ENCODE data around the gene MEFV. TPM values are rescaled to one million over a fixed set of nuclear protein-coding genes. Genes with fewer than 3 reads are reported as not detected.
A peak's percentile ranks its signal among the peaks of the same experiment; 100 is the strongest.

Gene MEFV
- total and polyA plus RNA-seq, 2 of the 13 experiments (the other 11 are each of a cell fraction or from before 2014, with no cell fraction given), result 0.22 TPM; not detected in 1

DNA sequence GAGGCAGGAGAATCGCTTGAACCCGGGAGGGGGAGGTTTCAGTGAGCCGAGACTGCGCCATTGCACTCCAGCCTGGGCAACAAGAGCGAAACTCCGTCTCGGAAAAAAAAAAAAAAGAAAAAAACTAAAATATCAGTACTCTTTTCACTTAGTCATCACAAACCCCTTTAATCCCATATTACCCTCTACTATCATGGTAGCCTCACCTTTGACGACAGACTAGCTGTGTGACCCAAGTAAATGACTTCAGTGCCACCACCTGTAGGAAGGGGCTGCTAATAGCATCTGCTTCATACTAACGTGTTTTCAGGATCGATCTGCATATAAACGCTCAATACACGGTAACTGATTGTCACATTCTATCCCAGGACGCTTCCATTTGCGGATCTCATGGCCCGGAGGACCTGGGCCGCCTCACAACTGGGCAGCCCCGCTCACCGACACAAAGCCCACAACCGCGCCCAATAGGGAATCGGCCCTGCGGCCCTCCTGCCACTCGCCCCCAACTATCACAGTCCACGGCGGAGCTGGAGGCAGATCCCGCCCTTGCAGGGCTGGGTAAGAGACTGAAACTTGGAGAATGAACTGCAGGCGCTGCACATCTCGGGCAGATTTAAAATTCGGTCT, 25.8 kb upstream of the MEFV start (continued):
- TF ChIP-seq ZNF646 (CRISPR knock-in tag; IDR thresholded peaks at IDR 0.05), result no peak
- TF ChIP-seq RARA (CRISPR knock-in tag; IDR thresholded peaks at IDR 0.05), result no peak
- TF ChIP-seq, protein P1, sequence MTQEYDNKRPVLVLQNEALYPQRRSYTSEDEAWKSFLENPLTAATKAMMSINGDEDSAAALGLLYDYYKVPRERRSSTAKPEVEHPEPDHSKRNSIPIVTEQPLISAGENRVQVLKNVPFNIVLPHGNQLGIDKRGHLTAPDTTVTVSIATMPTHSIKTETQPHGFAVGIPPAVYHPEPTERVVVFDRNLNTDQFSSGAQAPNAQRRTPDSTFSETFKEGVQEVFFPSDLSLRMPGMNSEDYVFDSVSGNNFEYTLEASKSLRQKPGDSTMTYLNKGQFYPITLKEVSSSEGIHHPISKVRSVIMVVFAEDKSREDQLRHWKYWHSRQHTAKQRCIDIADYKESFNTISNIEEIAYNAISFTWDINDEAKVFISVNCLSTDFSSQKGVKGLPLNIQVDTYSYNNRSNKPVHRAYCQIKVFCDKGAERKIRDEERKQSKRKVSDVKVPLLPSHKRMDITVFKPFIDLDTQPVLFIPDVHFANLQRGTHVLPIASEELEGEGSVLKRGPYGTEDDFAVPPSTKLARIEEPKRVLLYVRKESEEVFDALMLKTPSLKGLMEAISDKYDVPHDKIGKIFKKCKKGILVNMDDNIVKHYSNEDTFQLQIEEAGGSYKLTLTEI (CRISPR knock-in tag; conservative IDR thresholded peaks at IDR 0.05), result no peak
- TF ChIP-seq, protein P2, sequence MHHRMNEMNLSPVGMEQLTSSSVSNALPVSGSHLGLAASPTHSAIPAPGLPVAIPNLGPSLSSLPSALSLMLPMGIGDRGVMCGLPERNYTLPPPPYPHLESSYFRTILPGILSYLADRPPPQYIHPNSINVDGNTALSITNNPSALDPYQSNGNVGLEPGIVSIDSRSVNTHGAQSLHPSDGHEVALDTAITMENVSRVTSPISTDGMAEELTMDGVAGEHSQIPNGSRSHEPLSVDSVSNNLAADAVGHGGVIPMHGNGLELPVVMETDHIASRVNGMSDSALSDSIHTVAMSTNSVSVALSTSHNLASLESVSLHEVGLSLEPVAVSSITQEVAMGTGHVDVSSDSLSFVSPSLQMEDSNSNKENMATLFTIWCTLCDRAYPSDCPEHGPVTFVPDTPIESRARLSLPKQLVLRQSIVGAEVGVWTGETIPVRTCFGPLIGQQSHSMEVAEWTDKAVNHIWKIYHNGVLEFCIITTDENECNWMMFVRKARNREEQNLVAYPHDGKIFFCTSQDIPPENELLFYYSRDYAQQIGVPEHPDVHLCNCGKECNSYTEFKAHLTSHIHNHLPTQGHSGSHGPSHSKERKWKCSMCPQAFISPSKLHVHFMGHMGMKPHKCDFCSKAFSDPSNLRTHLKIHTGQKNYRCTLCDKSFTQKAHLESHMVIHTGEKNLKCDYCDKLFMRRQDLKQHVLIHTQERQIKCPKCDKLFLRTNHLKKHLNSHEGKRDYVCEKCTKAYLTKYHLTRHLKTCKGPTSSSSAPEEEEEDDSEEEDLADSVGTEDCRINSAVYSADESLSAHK (CRISPR knock-in tag; IDR thresholded peaks at IDR 0.05; ENCODE audit: borderline replicate concordance), result no peak
- TF ChIP-seq ZBTB1 (CRISPR knock-in tag; IDR thresholded peaks at IDR 0.05; ENCODE audit: borderline replicate concordance), result no peak
- 0 out of 2 replicates have a peak, but pooled peaks have one; percentile 29 for TF ChIP-seq DR1 (CRISPR knock-in tag; IDR thresholded peaks at IDR 0.05)
- no peak for TF ChIP-seq ZNF253 (CRISPR knock-in tag; IDR thresholded peaks at IDR 0.05; ENCODE audit: borderline replicate concordance)
- TF ChIP-seq KDM2A (CRISPR knock-in tag; IDR thresholded peaks at IDR 0.05; ENCODE audit: borderline replicate concordance, low read depth), result no peak; the same call in 1 of the 2 replicates
- TF ChIP-seq, protein P3, sequence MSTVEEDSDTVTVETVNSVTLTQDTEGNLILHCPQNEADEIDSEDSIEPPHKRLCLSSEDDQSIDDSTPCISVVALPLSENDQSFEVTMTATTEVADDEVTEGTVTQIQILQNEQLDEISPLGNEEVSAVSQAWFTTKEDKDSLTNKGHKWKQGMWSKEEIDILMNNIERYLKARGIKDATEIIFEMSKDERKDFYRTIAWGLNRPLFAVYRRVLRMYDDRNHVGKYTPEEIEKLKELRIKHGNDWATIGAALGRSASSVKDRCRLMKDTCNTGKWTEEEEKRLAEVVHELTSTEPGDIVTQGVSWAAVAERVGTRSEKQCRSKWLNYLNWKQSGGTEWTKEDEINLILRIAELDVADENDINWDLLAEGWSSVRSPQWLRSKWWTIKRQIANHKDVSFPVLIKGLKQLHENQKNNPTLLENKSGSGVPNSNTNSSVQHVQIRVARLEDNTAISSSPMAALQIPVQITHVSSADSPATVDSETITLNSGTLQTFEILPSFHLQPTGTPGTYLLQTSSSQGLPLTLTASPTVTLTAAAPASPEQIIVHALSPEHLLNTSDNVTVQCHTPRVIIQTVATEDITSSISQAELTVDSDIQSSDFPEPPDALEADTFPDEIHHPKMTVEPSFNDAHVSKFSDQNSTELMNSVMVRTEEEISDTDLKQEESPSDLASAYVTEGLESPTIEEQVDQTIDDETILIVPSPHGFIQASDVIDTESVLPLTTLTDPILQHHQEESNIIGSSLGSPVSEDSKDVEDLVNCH (CRISPR knock-in tag; IDR thresholded peaks at IDR 0.05), result no peak
- no peak for TF ChIP-seq CENPBD1 (CRISPR knock-in tag; IDR thresholded peaks at IDR 0.05; ENCODE audit: borderline replicate concordance, low read depth)
